ENCODE results near the gene MRPL12.

- TF ChIP-seq CTCF (IDR thresholded peaks at IDR 0.05) (no peak), POLR2AphosphoS5 (IDR thresholded peaks at IDR 0.05) (no peak)
Measured at GRCh38 chr17:81681672-81682071, 21.5 kb upstream of the MRPL12 start.
